ENCODE results near the gene DMPK. TPM values are rescaled to one million over a fixed set of nuclear protein-coding genes. Genes with fewer than 3 reads are reported as not detected.

DMPK gene
- total and polyA plus RNA-seq, 9 of the 15 experiments (the other 6 are each of a cell fraction or from before 2014, with no cell fraction given): 0.24 to 31.3 (median 7.3) TPM

- peak; percentile 58 for TF ChIP-seq HCFC1 (IDR thresholded peaks at IDR 0.05; ENCODE audit: low read depth, low read length)
- no peak for TF ChIP-seq ZC3H4 (CRISPR knock-in tag; IDR thresholded peaks at IDR 0.05; ENCODE audit: borderline replicate concordance)
- peak; percentile 86 for TF ChIP-seq GATA2 (CRISPR knock-in tag; IDR thresholded peaks at IDR 0.05)
- no peak for TF ChIP-seq RBM39 (optimal IDR thresholded peaks at IDR 0.05; ENCODE audit: low read depth, low read length)
- TF ChIP-seq POLR2AphosphoS2 (IDR thresholded peaks at IDR 0.05; ENCODE audit: low read length): no peak
- no peak for TF ChIP-seq ZNF830 (CRISPR knock-in tag; IDR thresholded peaks at IDR 0.05)
- peak; percentile 86; the same call in 1 of the 2 replicates for TF ChIP-seq ZNF589 (CRISPR knock-in tag; IDR thresholded peaks at IDR 0.05; ENCODE audit: low read depth)
- TF ChIP-seq NFYB (IDR thresholded peaks at IDR 0.05; ENCODE audit: extremely low read depth, insufficient read length): peak; percentile 50
- TF ChIP-seq THRAP3 (IDR thresholded peaks at IDR 0.05; ENCODE audit: borderline replicate concordance): no peak
- TF ChIP-seq RREB1 (CRISPR knock-in tag; IDR thresholded peaks at IDR 0.05): no peak
- TF ChIP-seq, protein P1, sequence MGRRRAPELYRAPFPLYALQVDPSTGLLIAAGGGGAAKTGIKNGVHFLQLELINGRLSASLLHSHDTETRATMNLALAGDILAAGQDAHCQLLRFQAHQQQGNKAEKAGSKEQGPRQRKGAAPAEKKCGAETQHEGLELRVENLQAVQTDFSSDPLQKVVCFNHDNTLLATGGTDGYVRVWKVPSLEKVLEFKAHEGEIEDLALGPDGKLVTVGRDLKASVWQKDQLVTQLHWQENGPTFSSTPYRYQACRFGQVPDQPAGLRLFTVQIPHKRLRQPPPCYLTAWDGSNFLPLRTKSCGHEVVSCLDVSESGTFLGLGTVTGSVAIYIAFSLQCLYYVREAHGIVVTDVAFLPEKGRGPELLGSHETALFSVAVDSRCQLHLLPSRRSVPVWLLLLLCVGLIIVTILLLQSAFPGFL (CRISPR knock-in tag; IDR thresholded peaks at IDR 0.05): no peak
- TF ChIP-seq PHF8 (IDR thresholded peaks at IDR 0.05; ENCODE audit: borderline replicate concordance, low read length): peak; percentile 57; the same call in 1 of the 2 replicates
- no peak for TF ChIP-seq ZC3H11A (IDR thresholded peaks at IDR 0.05; ENCODE audit: low read depth, low read length)
- TF ChIP-seq PTBP1 (IDR thresholded peaks at IDR 0.05; ENCODE audit: low read depth, low read length): peak; percentile 56; the same call in 1 of the 2 replicates
- no peak; the same call in none of the 2 replicates for TF ChIP-seq IRF9 (tag; IDR thresholded peaks at IDR 0.05)
- no peak for TF ChIP-seq ZBTB8A (IDR thresholded peaks at IDR 0.05; ENCODE audit: partially characterized antibody)
- no peak for TF ChIP-seq ARID3B (CRISPR knock-in tag; IDR thresholded peaks at IDR 0.05; ENCODE audit: borderline replicate concordance)
- no peak for TF ChIP-seq HOXB6 (CRISPR knock-in tag; IDR thresholded peaks at IDR 0.05; ENCODE audit: borderline replicate concordance)
Measured at GRCh38 chr19:45739498-45740439, 42.5 kb downstream of the DMPK start (continued).

All from K562 (cell line).